Left renal pelvis (tissue), 4 donors: Measurements from ENCODE around the gene FOXM1. TPM values are rescaled to one million over a fixed set of nuclear protein-coding genes. Genes with fewer than 3 reads are reported as not detected.

ENCODE experiments used
- DNase-seq, 4 donors: peaks; one replicate each; pipeline ENCODE4 v3.0.0-alpha.2; 2013; ENCODE audit warnings: low read depth in 4 of 4, low spot score in 3 of 4
- polyA plus RNA-seq, 4 donors: library from polyadenylated mRNA; unstranded; fragments of 120-200 nt; gene quantifications; one replicate each; pipeline ENCODE4 v1.2.1, GENCODE V29; 2013; ENCODE audit not compliant: insufficient read length in 4 of 4

Gene FOXM1
- polyA plus RNA-seq, 4 donors = 29.1 to 36.2 (median 31.2) TPM

DNA sequence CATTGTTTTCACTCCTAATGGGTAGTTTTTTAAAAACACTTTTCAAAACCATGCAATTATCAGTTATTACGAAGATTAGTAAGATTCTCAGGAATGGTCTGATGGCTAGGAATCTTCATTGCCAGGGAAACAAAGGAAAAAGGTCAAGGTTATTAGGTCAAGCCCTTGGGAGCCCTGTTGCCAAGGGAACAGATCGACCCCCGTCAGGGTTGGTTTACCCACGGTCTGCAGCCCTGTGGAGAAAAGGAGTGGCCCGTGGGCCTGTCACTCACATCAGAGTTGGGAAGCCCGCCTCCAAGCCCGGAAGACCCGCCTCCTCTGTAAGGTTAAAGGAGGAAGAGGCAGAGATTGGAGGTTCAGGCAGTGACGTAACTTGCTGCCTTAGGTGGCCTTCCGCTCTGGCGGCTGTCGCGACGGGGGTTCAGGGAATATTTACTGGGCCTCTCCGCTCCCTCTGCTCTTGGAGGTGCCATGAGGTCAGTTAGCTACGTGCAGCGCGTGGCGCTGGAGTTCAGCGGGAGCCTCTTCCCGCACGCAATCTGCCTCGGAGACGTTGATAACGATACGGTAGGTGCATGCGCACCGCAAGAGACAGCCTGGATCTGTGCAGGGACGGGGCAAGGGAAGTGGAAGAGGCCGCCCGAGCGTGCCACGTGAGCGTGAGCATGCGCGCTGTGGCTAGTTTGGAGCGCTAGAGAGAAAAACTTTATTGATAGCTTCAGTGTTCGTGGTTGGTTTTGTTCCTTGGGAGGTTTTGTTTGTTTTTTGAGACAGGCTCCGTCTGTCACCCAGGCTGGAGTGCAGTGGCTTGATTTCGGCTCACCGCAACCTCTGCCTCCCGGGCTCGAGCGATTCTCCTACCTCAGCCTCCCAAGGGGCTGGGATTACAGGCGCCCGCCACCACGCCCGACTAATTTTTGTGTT lies 64.4 kb downstream of the FOXM1 start, which contains the start of gene ITFG2:
ITFG2 (plus strand) TSS at position 379 of the 924 bp plus-strand sequence; CDS start at position 472, 93 bp downstream.
- DNase-seq = peak; percentile 98 to 99 (median 98)

DNA sequence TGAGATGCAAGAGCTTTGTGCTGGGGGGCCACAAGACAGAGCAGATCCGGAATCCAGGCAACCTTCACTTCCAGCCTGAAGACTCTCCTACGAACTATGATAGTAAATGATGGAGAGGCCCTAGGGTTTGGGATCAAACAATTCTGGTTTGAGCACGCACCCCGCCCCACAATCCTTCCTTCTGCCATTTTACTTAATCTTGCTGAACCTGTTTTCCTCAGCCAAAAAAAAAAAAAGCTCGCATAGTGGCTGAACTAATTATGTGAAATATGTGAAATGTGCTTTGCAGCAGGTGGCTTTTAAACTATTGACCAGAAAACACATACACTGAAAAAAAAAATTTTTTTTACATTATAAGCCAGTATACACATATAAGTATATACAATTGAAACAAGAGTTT lies 65.2 kb downstream of the FOXM1 start:
- DNase-seq = no peak

Other genes starting within 250 kb of the FOXM1 start
- 100 to 1,000 TPM in 3 of 4 donors, 10 to 100 TPM in 1; 46.1 to 175 (median 137) TPM for gene FKBP4, start 82.2 kb downstream of the FOXM1 start, polyA plus RNA-seq
- gene ITFG2, start 64.5 kb downstream of the FOXM1 start, polyA plus RNA-seq = 10 to 100 TPM; 44.1 to 75.9 (median 63.0) TPM
- gene NRIP2, start 42.1 kb downstream of the FOXM1 start, polyA plus RNA-seq = 10 to 100 TPM in 3 of 4 donors, 1 to 10 TPM in 1; 5.8 to 36.7 (median 31.9) TPM
- gene TEX52, start 20.1 kb downstream of the FOXM1 start, polyA plus RNA-seq = 1 to 10 TPM in 2 of 4 donors, under 1 TPM in 2; 0.37 to 2.6 (median 0.72) TPM
- 10 to 100 TPM; 32.3 to 45.4 (median 41.8) TPM for gene RHNO1, start within 50 bp of the FOXM1 start, polyA plus RNA-seq
- 10 to 100 TPM; 34.0 to 43.0 (median 35.3) TPM for gene TULP3, start 13.7 kb upstream of the FOXM1 start, polyA plus RNA-seq
- gene TEAD4, start 82.2 kb upstream of the FOXM1 start, polyA plus RNA-seq = 10 to 100 TPM in 3 of 4 donors, 1 to 10 TPM in 1; 9.4 to 20.0 (median 19.2) TPM
- 10 to 100 TPM; 79.9 to 98.9 (median 89.6) TPM for gene TSPAN9, start 200.2 kb upstream of the FOXM1 start, polyA plus RNA-seq